Coronary artery (tissue), 2 donors: Measurements from ENCODE around the gene RPS6KA4.

Experiments used
- DNase-seq: peaks from one replicate; pipeline ENCODE4 v3.0.0-alpha.2; 2017; ENCODE audit warnings: low spot score
- H3K27ac ChIP-seq, 2 donors: fragments of 200-600 bp; sonication (generic); one replicate each; pipeline ENCODE4 v1.5.1; 2016 to 2019
- H3K4me3 ChIP-seq: fragments of 200-600 bp; sonication (generic); 2 replicates; pipeline ENCODE4 v1.5.1; 2016; ENCODE audit warnings: mild to moderate bottlenecking, moderate library complexity
- TF ChIP-seq, protein P1 (sequence below): fragments of 200-600 bp; sonication (generic); IDR thresholded peaks from one replicate; pipeline ENCODE4 v1.5.1; 2019; ENCODE audit warnings: antibody characterized with exemption

RPS6KA4 gene

DNA sequence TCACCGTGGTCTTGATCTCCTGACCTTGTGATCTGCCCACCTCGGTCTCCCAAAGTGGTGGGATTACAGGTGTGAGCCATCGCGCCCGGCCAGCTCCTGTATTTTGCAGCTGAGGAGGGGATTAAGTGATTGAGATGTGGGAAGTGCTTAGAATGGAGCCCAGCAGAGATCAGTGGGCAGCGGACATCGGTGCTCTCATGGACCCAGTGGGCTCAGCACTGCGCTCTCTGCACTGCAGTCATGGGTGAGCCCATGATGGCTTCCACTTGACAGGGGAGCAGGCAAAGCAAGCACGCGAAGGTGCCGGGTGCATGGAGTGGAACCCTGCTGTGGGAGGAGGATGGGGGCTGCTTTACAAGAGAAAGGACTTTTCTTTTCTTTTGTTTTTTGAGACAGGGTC lies 28.1 kb upstream of the RPS6KA4 start:
- Histone ChIP-seq H3K4me3 (no peak overlapping the region), H3K27ac (no peak overlapping the region)
- DNase-seq: no peak
- TF ChIP-seq, protein P1, sequence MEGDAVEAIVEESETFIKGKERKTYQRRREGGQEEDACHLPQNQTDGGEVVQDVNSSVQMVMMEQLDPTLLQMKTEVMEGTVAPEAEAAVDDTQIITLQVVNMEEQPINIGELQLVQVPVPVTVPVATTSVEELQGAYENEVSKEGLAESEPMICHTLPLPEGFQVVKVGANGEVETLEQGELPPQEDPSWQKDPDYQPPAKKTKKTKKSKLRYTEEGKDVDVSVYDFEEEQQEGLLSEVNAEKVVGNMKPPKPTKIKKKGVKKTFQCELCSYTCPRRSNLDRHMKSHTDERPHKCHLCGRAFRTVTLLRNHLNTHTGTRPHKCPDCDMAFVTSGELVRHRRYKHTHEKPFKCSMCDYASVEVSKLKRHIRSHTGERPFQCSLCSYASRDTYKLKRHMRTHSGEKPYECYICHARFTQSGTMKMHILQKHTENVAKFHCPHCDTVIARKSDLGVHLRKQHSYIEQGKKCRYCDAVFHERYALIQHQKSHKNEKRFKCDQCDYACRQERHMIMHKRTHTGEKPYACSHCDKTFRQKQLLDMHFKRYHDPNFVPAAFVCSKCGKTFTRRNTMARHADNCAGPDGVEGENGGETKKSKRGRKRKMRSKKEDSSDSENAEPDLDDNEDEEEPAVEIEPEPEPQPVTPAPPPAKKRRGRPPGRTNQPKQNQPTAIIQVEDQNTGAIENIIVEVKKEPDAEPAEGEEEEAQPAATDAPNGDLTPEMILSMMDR: no peak

DNA sequence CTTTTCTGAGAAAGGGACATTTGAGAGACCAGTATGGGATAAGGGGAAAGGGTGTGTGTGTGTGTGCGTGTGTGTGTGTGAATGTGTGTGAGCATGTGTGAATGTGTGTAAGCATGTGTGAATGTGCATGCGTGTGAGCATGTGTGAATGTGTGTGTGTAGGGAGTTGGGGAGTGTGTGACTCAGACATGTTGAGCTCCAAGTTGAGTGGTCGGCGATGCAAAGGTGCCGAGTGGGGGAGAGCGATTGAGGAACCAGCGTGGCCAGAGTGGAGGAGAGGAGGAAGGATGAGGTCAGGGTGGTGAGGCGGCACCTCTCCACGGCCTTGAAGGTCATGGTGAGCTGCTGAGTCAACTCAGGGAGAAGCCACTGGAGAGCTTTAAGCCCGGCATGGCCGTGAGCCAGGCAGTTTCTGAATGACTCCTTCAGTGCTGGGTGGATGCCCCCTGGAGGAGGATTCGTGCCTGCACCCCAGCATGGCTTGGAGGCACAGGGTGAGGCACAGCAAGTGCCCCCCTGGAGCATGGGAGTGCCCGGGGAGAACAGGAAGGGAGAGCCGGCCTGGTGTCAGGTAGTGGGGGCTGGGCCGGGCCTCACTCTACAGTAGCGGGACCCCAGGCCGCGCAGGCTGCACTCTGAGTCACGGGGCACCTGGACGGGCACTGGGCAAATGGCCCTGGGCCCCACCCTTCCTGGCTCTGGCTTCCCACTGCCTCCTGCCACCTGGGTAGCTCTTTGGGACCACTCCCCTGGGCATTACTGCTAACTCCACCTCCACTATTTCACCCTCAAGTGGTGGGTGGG lies 27.2 kb upstream of the RPS6KA4 start:
- DNase-seq: no peak
- no peak overlapping the region for H3K27ac ChIP-seq
- TF ChIP-seq, protein P1: no peak
- H3K4me3 ChIP-seq: no peak overlapping the region

DNA sequence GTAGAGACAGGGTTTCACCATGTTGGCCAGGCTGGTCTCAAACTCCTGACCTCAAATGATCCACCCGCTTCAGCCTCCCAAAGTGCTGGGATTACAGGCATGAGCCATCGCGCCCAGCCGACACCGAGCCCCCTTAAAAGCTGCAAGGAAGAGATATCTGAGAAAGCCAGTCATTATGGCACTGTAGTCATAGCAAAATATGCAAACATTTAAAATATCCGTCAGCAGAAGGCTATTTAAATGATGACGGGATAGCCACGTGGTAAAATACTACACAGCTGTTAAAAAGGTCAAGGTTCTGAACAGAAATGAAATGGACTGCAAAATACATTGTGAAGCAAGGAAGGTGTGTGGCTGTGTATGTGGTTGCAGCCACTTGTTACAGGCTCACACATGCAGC lies 25.4 kb upstream of the RPS6KA4 start:
- TF ChIP-seq, protein P1: no peak
- DNase-seq: no peak
- Histone ChIP-seq H3K4me3 (no peak overlapping the region), H3K27ac (no peak overlapping the region)

DNA sequence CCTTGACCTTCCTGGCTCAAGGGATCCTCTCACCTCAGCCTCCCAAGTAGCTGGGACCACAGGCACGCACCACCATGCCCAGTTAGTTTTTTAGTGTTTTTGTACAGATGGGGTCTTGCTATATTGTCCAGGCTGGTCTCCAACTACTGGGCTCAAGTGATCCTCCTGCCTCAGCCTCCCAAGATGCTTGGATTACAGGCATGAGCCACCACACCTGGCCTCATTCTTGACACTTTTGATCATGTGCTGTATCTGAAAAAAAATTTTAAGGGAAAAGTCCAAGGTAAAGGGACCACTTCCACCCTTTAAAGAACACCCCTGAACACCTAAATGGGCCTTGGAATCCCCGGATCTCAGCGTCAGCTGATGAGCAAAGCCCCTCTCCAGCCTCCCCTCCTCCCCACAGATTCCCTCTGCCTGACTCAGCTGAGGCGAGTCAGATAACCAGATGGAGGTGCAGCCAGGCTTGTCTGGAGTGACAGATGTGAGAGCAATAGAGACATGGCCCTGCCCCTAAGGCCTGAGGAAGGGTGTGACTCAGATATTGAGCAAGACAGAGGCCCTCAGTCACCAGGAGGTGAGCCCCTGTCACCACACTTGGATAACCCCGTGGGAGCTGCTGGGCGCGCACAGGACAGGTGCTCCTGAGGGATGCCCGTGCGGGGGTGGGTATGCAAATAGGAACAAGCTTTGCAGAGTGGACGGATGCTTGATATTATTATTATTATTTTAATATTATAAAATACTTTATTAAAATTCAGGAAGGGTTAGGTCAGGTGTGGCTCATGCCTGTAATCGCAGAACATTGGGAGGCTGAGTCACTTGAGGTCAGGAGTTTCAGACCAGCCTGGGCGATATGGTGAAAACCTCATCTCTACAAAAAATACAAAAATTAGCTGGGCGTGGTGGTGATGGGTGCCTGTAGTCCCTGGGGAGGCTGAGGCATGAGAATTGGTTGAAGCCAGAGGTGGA lies 23.9 kb upstream of the RPS6KA4 start:
- no peak overlapping the region for H3K4me3 ChIP-seq
- H3K27ac ChIP-seq: no peak overlapping the region
- TF ChIP-seq, protein P1: no peak
- no peak for DNase-seq

DNA sequence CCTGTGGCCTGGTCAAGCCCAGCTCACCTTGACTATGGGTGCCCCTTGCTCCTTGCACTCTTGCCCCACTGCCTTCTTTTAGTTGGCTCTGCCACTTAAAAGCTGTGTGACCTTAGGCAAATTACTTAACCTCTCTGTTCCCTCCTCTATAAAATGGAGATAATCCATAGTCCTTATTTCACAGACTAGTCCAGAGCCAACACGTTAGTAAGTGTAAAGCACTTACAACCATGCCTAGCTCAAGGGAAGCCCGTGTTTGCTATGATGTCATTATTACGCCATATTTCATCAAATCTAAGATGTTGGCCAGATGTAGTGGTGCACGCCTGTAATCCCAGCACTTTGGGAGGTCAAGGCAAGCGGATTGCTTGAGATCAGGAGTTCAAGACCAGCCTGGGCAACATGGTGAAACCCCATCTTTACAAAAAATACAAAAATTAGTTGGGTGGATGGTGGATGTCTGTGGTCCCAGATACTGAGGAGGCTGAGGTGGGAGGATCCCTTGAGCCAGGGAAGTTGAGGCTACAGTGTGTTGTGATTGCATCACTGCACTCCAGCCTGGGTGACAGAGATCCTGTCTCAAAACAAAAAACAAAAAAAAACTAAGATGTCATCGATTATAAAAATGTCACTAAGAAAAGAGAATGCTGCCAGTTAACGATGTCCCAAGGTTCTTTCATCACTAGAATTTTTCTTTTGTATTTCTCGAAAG lies 21.3 kb upstream of the RPS6KA4 start:
- Histone ChIP-seq H3K4me3 (no peak overlapping the region), H3K27ac (no peak overlapping the region)
- TF ChIP-seq, protein P1: no peak
- DNase-seq: no peak

DNA sequence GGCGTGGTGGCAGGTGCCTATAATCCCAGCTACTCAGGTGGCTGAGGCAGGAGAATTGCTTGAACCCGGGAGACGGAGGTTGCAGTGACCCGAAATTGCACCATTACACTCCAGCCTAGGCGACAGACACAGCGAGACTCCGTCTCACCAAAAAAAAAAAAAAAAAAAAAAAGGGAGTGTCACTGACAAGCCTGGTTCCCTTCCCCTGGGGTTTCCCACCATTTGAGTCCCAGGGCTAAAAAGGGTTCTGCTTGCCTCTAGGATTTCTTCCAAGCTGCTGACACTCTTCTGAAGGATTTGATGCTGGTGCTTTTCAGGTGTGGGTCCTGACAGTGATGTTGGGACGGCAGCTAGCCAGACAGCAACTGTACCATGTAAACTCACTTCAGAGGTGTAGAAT lies 20.2 kb upstream of the RPS6KA4 start:
- Histone ChIP-seq H3K27ac (no peak overlapping the region), H3K4me3 (no peak overlapping the region)
- TF ChIP-seq, protein P1: no peak

More for the DNA sequence above, 20.2 kb upstream of the RPS6KA4 start:
- DNase-seq: no peak
